ENCODE data around the gene RBM34.
"Not testable (repeated sequence)": the region's sequence is repeated elsewhere in the genome, so short reads cannot be mapped to it uniquely, and the experiment has no call there.

RBM34 gene

GRCh38 chr1:235112297-235113182 is 48.5 kb downstream of the RBM34 start:
- no peak for DNase-seq (ENCODE audit: low read depth)

GRCh38 chr1:235111107-235111506 is 49.9 kb downstream of the RBM34 start:
- no peak for DNase-seq (ENCODE audit: low read depth)

GRCh38 chr1:235108876-235109275 is 52.2 kb downstream of the RBM34 start:
- no peak for DNase-seq (ENCODE audit: low read depth)

GRCh38 chr1:235108185-235108593 is 52.9 kb downstream of the RBM34 start:
- no peak for DNase-seq (ENCODE audit: low read depth)

- no peak for DNase-seq (ENCODE audit: low read depth)
These were observed 53.5 kb downstream of the RBM34 start for GRCh38 chr1:235107368-235108184.

GRCh38 chr1:235106457-235106856 is 54.6 kb downstream of the RBM34 start:
- no peak for DNase-seq (ENCODE audit: low read depth)

- DNase-seq (ENCODE audit: low read depth), result no peak
These were observed 55.7 kb downstream of the RBM34 start for GRCh38 chr1:235105051-235106043.

- DNase-seq (ENCODE audit: low read depth), result no peak
These were observed 58.0 kb downstream of the RBM34 start for GRCh38 chr1:235102993-235103411.

GRCh38 chr1:235102259-235102582 is 58.8 kb downstream of the RBM34 start:
- no peak for DNase-seq (ENCODE audit: low read depth)

GRCh38 chr1:235101558-235102258 is 59.3 kb downstream of the RBM34 start:
- no peak for DNase-seq (ENCODE audit: low read depth)

GRCh38 chr1:235100194-235100772 is 60.8 kb downstream of the RBM34 start:
- DNase-seq (ENCODE audit: low read depth), result no peak

GRCh38 chr1:235098991-235099390 is 62.1 kb downstream of the RBM34 start:
- no peak for DNase-seq (ENCODE audit: low read depth)

GRCh38 chr1:235098547-235098946 is 62.5 kb downstream of the RBM34 start:
- DNase-seq (ENCODE audit: low read depth), result no peak

GRCh38 chr1:235097501-235097900 is 63.5 kb downstream of the RBM34 start:
- not testable (repeated sequence) for DNase-seq (ENCODE audit: low read depth)

- no peak for DNase-seq (ENCODE audit: low read depth)
These were observed 65.0 kb downstream of the RBM34 start for GRCh38 chr1:235095938-235096562.

GRCh38 chr1:235093696-235094592 is 67.1 kb downstream of the RBM34 start:
- no peak for DNase-seq (ENCODE audit: low read depth)

- no peak for DNase-seq (ENCODE audit: low read depth)
These were observed 67.9 kb downstream of the RBM34 start for GRCh38 chr1:235093013-235093695.

GRCh38 chr1:235092415-235092814 is 68.6 kb downstream of the RBM34 start:
- DNase-seq (ENCODE audit: low read depth), result not testable (repeated sequence)

- not testable (repeated sequence) for DNase-seq (ENCODE audit: low read depth)
These were observed 69.0 kb downstream of the RBM34 start for GRCh38 chr1:235092045-235092406.
